ENCODE data around the gene SLAIN2. TPM values are rescaled to one million over a fixed set of nuclear protein-coding genes. Genes with fewer than 3 reads are reported as not detected.
"Not testable (repeated sequence)": the region's sequence is repeated elsewhere in the genome, so short reads cannot be mapped to it uniquely, and the experiment has no call there.

SLAIN2 gene
- total RNA-seq, 1 donor from 2014 or later = 80.2 TPM

GRCh38 chr4:48449151-48449550 is 107.8 kb downstream of the SLAIN2 start:
- peaks cover 5% of the 10 kb centered on the region for H3K27me3 Mint-ChIP-seq
- H3K9me3 Mint-ChIP-seq = no peaks in the 10 kb centered on the region
- no peaks in the 10 kb centered on the region for H3K4me1 Mint-ChIP-seq
- intact Hi-C loops (cut with micrococcal nuclease) = loop anchor here (5.0 kb wide), 2 partner anchors 132 to 513 kb away; no protein-coding TSS in a partner anchor
- no peak overlapping the region for H3K4me3 Mint-ChIP-seq
- no peak for DNase-seq
- no peak overlapping the region for H3K27ac Mint-ChIP-seq
- no peaks in the 10 kb centered on the region for H3K36me3 Mint-ChIP-seq (ENCODE audit: low read depth)

- H3K4me1 Mint-ChIP-seq = no peaks in the 10 kb centered on the region
- no peak overlapping the region for H3K4me3 Mint-ChIP-seq
- peaks cover 5% of the 10 kb centered on the region for H3K27me3 Mint-ChIP-seq
- H3K27ac Mint-ChIP-seq = no peak overlapping the region
- no peak for DNase-seq
- H3K36me3 Mint-ChIP-seq (ENCODE audit: low read depth) = no peaks in the 10 kb centered on the region
- no peaks in the 10 kb centered on the region for H3K9me3 Mint-ChIP-seq
- intact Hi-C loops (cut with micrococcal nuclease) = no loop called here
Observed at GRCh38 chr4:48450740-48451139, 109.4 kb downstream of the SLAIN2 start.

GRCh38 chr4:48451656-48452055 is 110.3 kb downstream of the SLAIN2 start:
- H3K4me3 Mint-ChIP-seq; H3K36me3 Mint-ChIP-seq (ENCODE audit: low read depth); H3K27ac Mint-ChIP-seq; DNase-seq; H3K9me3 Mint-ChIP-seq; intact Hi-C loops (cut with micrococcal nuclease); H3K27me3 Mint-ChIP-seq; H3K4me1 Mint-ChIP-seq: not testable (repeated sequence)

GRCh38 chr4:48454591-48454990 is 113.3 kb downstream of the SLAIN2 start:
- no peak for DNase-seq
- Mint-ChIP-seq H3K4me1 (no peaks in the 10 kb centered on the region), H3K27ac (no peak overlapping the region), H3K4me3 (no peak overlapping the region), H3K27me3 (peaks cover 13% of the 10 kb centered on the region), H3K9me3 (no peaks in the 10 kb centered on the region), H3K36me3 (ENCODE audit: low read depth) (no peaks in the 10 kb centered on the region)
- intact Hi-C loops (cut with micrococcal nuclease) = no loop called here

- H3K36me3 Mint-ChIP-seq (ENCODE audit: low read depth) = no peaks in the 10 kb centered on the region
- no peak overlapping the region for H3K4me3 Mint-ChIP-seq
- H3K9me3 Mint-ChIP-seq = no peaks in the 10 kb centered on the region
- H3K27ac Mint-ChIP-seq = no peak overlapping the region
- DNase-seq = no peak
- H3K27me3 Mint-ChIP-seq = peaks cover 9% of the 10 kb centered on the region
- H3K4me1 Mint-ChIP-seq = no peaks in the 10 kb centered on the region
- intact Hi-C loops (cut with micrococcal nuclease) = no loop called here
Observed at GRCh38 chr4:48461000-48461399, 119.7 kb downstream of the SLAIN2 start.

- no peak overlapping the region for H3K27ac Mint-ChIP-seq
- intact Hi-C loops (cut with micrococcal nuclease) = no loop called here
- no peak for DNase-seq
- H3K4me3 Mint-ChIP-seq = no peak overlapping the region
- H3K9me3 Mint-ChIP-seq = no peaks in the 10 kb centered on the region
- H3K27me3 Mint-ChIP-seq = peaks cover 4% of the 10 kb centered on the region
- no peaks in the 10 kb centered on the region for H3K36me3 Mint-ChIP-seq (ENCODE audit: low read depth)
- no peaks in the 10 kb centered on the region for H3K4me1 Mint-ChIP-seq
Observed at GRCh38 chr4:48462363-48462762, 121.0 kb downstream of the SLAIN2 start.

DNA sequence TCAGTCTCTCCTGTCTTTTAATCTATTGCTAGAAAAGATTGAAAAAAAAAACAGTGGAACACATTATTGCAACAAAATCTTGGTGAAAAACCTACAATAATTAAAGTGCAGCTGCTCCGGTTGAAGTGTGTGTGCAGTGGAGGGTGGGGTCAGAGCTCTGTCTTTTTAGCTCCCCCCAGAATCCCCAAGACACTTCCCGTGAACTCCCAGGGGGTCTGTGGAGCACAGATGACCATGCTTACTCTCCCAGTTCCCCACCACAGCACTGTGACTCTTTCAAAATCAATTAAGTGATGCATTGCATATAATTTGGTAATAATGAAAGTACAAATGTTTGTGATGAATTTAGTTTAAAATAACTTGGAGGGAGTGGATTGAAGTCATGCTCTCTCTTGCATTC is 126.1 kb downstream of the SLAIN2 start:
- intact Hi-C loops (cut with micrococcal nuclease) = no loop called here
- Mint-ChIP-seq H3K27ac (no peak overlapping the region), H3K27me3 (peaks cover 12% of the 10 kb centered on the region), H3K4me3 (no peak overlapping the region), H3K36me3 (ENCODE audit: low read depth) (no peaks in the 10 kb centered on the region), H3K9me3 (no peaks in the 10 kb centered on the region), H3K4me1 (no peaks in the 10 kb centered on the region)
- no peak for DNase-seq

- H3K9me3 Mint-ChIP-seq = no peaks in the 10 kb centered on the region
- H3K27me3 Mint-ChIP-seq = peaks cover 12% of the 10 kb centered on the region
- no peak for DNase-seq
- no peaks in the 10 kb centered on the region for H3K4me1 Mint-ChIP-seq
- no peak overlapping the region for H3K4me3 Mint-ChIP-seq
- no peaks in the 10 kb centered on the region for H3K36me3 Mint-ChIP-seq (ENCODE audit: low read depth)
- intact Hi-C loops (cut with micrococcal nuclease) = no loop called here
- no peak overlapping the region for H3K27ac Mint-ChIP-seq
Observed at GRCh38 chr4:48467891-48468290, 126.6 kb downstream of the SLAIN2 start.

- DNase-seq = no peak
- no peak overlapping the region for H3K27ac Mint-ChIP-seq
- H3K4me1 Mint-ChIP-seq = no peaks in the 10 kb centered on the region
- intact Hi-C loops (cut with micrococcal nuclease) = no loop called here
- no peaks in the 10 kb centered on the region for H3K9me3 Mint-ChIP-seq
- no peak overlapping the region for H3K4me3 Mint-ChIP-seq
- H3K27me3 Mint-ChIP-seq = peaks cover 12% of the 10 kb centered on the region
- H3K36me3 Mint-ChIP-seq (ENCODE audit: low read depth) = no peaks in the 10 kb centered on the region
Observed at GRCh38 chr4:48470137-48470536, 128.8 kb downstream of the SLAIN2 start.

DNA sequence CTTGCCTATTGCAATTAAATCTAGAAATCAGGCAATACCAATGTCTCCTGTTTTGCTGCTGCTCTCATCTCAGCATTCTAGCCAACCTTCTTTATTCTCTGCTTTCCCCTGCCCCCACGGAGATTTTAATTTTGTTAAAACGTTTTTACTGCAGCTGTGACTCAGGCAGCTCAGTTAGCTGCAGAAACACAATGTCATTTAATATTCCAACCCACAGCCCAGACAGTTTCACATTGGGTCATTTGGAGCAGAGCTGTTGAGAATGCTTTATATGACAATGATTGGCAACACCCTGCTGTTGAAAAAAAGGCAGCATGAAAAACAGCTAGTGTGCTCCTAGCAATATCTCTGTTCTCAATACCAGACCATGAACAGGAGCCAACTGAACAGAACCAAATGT is 129.2 kb downstream of the SLAIN2 start:
- no peaks in the 10 kb centered on the region for H3K9me3 Mint-ChIP-seq
- intact Hi-C loops (cut with micrococcal nuclease) = no loop called here

GRCh38 chr4:48472794-48473193 is 131.5 kb downstream of the SLAIN2 start:
- Mint-ChIP-seq H3K36me3 (ENCODE audit: low read depth) (no peaks in the 10 kb centered on the region), H3K4me3 (no peak overlapping the region), H3K4me1 (no peaks in the 10 kb centered on the region), H3K27me3 (peaks cover 22% of the 10 kb centered on the region), H3K9me3 (no peaks in the 10 kb centered on the region), H3K27ac (no peak overlapping the region)
- DNase-seq = no peak
- intact Hi-C loops (cut with micrococcal nuclease) = no loop called here

More for the DNA sequence above, 129.2 kb downstream of the SLAIN2 start:
- H3K4me1 Mint-ChIP-seq = no peaks in the 10 kb centered on the region
- no peak overlapping the region for H3K27ac Mint-ChIP-seq
- peaks cover 14% of the 10 kb centered on the region for H3K27me3 Mint-ChIP-seq
- no peak for DNase-seq
- H3K36me3 Mint-ChIP-seq (ENCODE audit: low read depth) = no peaks in the 10 kb centered on the region
- H3K4me3 Mint-ChIP-seq = no peak overlapping the region

DNA sequence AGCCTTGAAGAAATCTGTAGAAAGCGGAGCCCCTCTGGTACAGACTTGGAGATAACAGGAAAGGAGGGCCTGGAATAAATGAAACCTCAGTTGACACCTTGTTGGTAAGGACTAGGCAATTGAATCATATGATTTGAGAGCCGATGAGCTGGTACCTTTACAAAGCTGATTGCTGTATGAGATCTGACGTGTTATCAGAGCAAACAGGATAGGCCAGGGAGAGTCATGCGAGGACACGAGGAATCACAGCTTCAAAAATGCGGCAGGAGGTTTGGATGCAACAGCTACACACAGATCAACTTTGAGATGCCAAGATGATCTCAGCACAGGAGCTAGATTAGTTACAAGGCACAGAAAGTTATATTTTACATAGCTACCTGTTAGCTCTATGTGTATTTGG is 134.4 kb downstream of the SLAIN2 start:
- H3K36me3 Mint-ChIP-seq (ENCODE audit: low read depth) = no peaks in the 10 kb centered on the region
- H3K27ac Mint-ChIP-seq = no peak overlapping the region
- DNase-seq = no peak
- no peaks in the 10 kb centered on the region for H3K4me1 Mint-ChIP-seq
- intact Hi-C loops (cut with micrococcal nuclease) = no loop called here
- H3K4me3 Mint-ChIP-seq = no peak overlapping the region
- H3K27me3 Mint-ChIP-seq = peaks cover 20% of the 10 kb centered on the region
- no peaks in the 10 kb centered on the region for H3K9me3 Mint-ChIP-seq

Other genes starting within 250 kb of the SLAIN2 start
- 7.6 and 8.0 TPM in 2 replicates for gene TXK, start 207.3 kb upstream of the SLAIN2 start, total RNA-seq
- 2.7 and 3.0 TPM in 2 replicates for gene TEC, start 71.7 kb upstream of the SLAIN2 start, total RNA-seq
- not detected in 2 replicates for gene SLC10A4, start 141.8 kb downstream of the SLAIN2 start, total RNA-seq
- not detected in 2 replicates for gene ZAR1, start 148.7 kb downstream of the SLAIN2 start, total RNA-seq